ENCODE measurements around the gene FOXF1.

- TF ChIP-seq CTCF (IDR thresholded peaks at IDR 0.05) (no peak), EZH2phosphoT487 (IDR thresholded peaks at IDR 0.05) (peak; percentile 92)
Observed at GRCh38 chr16:86512860-86513470, 2.6 kb downstream of the FOXF1 start.

Data from neural progenitor cell (in vitro differentiated cells).